ENCODE data around the gene ATL1. TPM values are rescaled to one million over a fixed set of nuclear protein-coding genes. Genes with fewer than 3 reads are reported as not detected.

ATL1 gene
- total and polyA plus RNA-seq, 4 donors, result 3.9 to 11.0 (median 8.6) TPM

GRCh38 chr14:50577982-50578381 is 18.0 kb downstream of the ATL1 start:
- H3K27me3 ChIP-seq (ENCODE audit: control insufficient read depth in 1 of 2, insufficient read depth in 2 of 2, low read length in 1 of 2), result no peaks in the 10 kb centered on the region
- no peaks in the 10 kb centered on the region for H3K36me3 ChIP-seq (ENCODE audit: control insufficient read depth in 1 of 2, insufficient read depth in 2 of 2, low read length in 1 of 2)
- H3K27ac ChIP-seq (ENCODE audit: low read depth in 1 of 2, low read length in 2 of 2), result no peak overlapping the region
- ATAC-seq (ENCODE audit: low FRiP score) (no peak), DNase-seq (no peak)
- intact Hi-C loops (cut with DNase I), result no loop called here
- no peaks in the 10 kb centered on the region for H3K4me1 ChIP-seq (ENCODE audit: control insufficient read depth in 1 of 2, insufficient read depth in 2 of 2, low read length in 2 of 2)
- H3K4me3 ChIP-seq (ENCODE audit: low read length in 2 of 2), result no peak overlapping the region
- H3K9me3 ChIP-seq (ENCODE audit: control insufficient read depth, low read length), result no peaks in the 10 kb centered on the region

GRCh38 chr14:50578433-50578832 is 18.5 kb downstream of the ATL1 start:
- no peak overlapping the region for H3K4me3 ChIP-seq (ENCODE audit: low read length in 2 of 2)
- no peaks in the 10 kb centered on the region for H3K27me3 ChIP-seq (ENCODE audit: control insufficient read depth in 1 of 2, insufficient read depth in 2 of 2, low read length in 1 of 2)
- no peak for DNase-seq
- ATAC-seq (ENCODE audit: low FRiP score), result no peak
- H3K9me3 ChIP-seq (ENCODE audit: control insufficient read depth, low read length), result no peaks in the 10 kb centered on the region
- no peaks in the 10 kb centered on the region for H3K4me1 ChIP-seq (ENCODE audit: control insufficient read depth in 1 of 2, insufficient read depth in 2 of 2, low read length in 2 of 2)
- H3K27ac ChIP-seq (ENCODE audit: low read depth in 1 of 2, low read length in 2 of 2), result no peak overlapping the region
- intact Hi-C loops (cut with DNase I), result no loop called here
- no peaks in the 10 kb centered on the region for H3K36me3 ChIP-seq (ENCODE audit: control insufficient read depth in 1 of 2, insufficient read depth in 2 of 2, low read length in 1 of 2)

GRCh38 chr14:50590464-50590863 is 30.5 kb downstream of the ATL1 start:
- intact Hi-C loops (cut with DNase I), result no loop called here
- no peaks in the 10 kb centered on the region for H3K27me3 ChIP-seq (ENCODE audit: control insufficient read depth in 1 of 2, insufficient read depth in 2 of 2, low read length in 1 of 2)
- H3K36me3 ChIP-seq (ENCODE audit: control insufficient read depth in 1 of 2, insufficient read depth in 2 of 2, low read length in 1 of 2), result peaks cover 0 to 2% of the 10 kb centered on the region in 2 donors
- no peak overlapping the region for H3K4me3 ChIP-seq (ENCODE audit: low read length in 2 of 2)
- H3K27ac ChIP-seq (ENCODE audit: low read depth in 1 of 2, low read length in 2 of 2), result no peak overlapping the region
- 91 to 93% methylated on average over 2 of the region's 2 CpGs for WGBS, 2 donors
- H3K4me1 ChIP-seq (ENCODE audit: control insufficient read depth in 1 of 2, insufficient read depth in 2 of 2, low read length in 2 of 2), result no peaks in the 10 kb centered on the region
- H3K9me3 ChIP-seq (ENCODE audit: control insufficient read depth, low read length), result no peaks in the 10 kb centered on the region
- no peak for ATAC-seq (ENCODE audit: low FRiP score)
- no peak for DNase-seq

- H3K27ac ChIP-seq (ENCODE audit: low read depth in 1 of 2, low read length in 2 of 2), result no peak overlapping the region
- no peak overlapping the region for H3K4me3 ChIP-seq (ENCODE audit: low read length in 2 of 2)
- no peaks in the 10 kb centered on the region for H3K9me3 ChIP-seq (ENCODE audit: control insufficient read depth, low read length)
- peaks cover 0 to 2% of the 10 kb centered on the region in 2 donors for H3K36me3 ChIP-seq (ENCODE audit: control insufficient read depth in 1 of 2, insufficient read depth in 2 of 2, low read length in 1 of 2)
- H3K27me3 ChIP-seq (ENCODE audit: control insufficient read depth in 1 of 2, insufficient read depth in 2 of 2, low read length in 1 of 2), result no peaks in the 10 kb centered on the region
- no peak for ATAC-seq (ENCODE audit: low FRiP score)
- intact Hi-C loops (cut with DNase I), result no loop called here
- DNase-seq, result no peak
- 93 to 95% methylated on average over 8 of the region's 8 CpGs for WGBS, 2 donors
- no peaks in the 10 kb centered on the region for H3K4me1 ChIP-seq (ENCODE audit: control insufficient read depth in 1 of 2, insufficient read depth in 2 of 2, low read length in 2 of 2)
Observed at GRCh38 chr14:50594577-50595316, 34.8 kb downstream of the ATL1 start.

GRCh38 chr14:50598765-50599164 is 38.8 kb downstream of the ATL1 start:
- Histone ChIP-seq H3K27ac (ENCODE audit: low read depth in 1 of 2, low read length in 2 of 2) (no peak overlapping the region), H3K36me3 (ENCODE audit: control insufficient read depth in 1 of 2, insufficient read depth in 2 of 2, low read length in 1 of 2) (peaks cover 0 to 2% of the 10 kb centered on the region in 2 donors), H3K4me1 (ENCODE audit: control insufficient read depth in 1 of 2, insufficient read depth in 2 of 2, low read length in 2 of 2) (no peaks in the 10 kb centered on the region), H3K4me3 (ENCODE audit: low read length in 2 of 2) (no peak overlapping the region), H3K9me3 (ENCODE audit: control insufficient read depth, low read length) (no peaks in the 10 kb centered on the region), H3K27me3 (ENCODE audit: control insufficient read depth in 1 of 2, insufficient read depth in 2 of 2, low read length in 1 of 2) (no peaks in the 10 kb centered on the region)
- ATAC-seq (ENCODE audit: low FRiP score) (no peak), DNase-seq (no peak)
- intact Hi-C loops (cut with DNase I), result no loop called here

GRCh38 chr14:50599700-50600444 is 39.9 kb downstream of the ATL1 start:
- Histone ChIP-seq H3K36me3 (ENCODE audit: control insufficient read depth in 1 of 2, insufficient read depth in 2 of 2, low read length in 1 of 2) (no peaks in the 10 kb centered on the region), H3K4me1 (ENCODE audit: control insufficient read depth in 1 of 2, insufficient read depth in 2 of 2, low read length in 2 of 2) (no peaks in the 10 kb centered on the region), H3K9me3 (ENCODE audit: control insufficient read depth, low read length) (no peaks in the 10 kb centered on the region), H3K4me3 (ENCODE audit: low read length in 2 of 2) (no peak overlapping the region), H3K27ac (ENCODE audit: low read depth in 1 of 2, low read length in 2 of 2) (no peak overlapping the region), H3K27me3 (ENCODE audit: control insufficient read depth in 1 of 2, insufficient read depth in 2 of 2, low read length in 1 of 2) (no peaks in the 10 kb centered on the region)
- WGBS, 2 donors, result 48 to 49% methylated on average over 4 of the region's 4 CpGs
- intact Hi-C loops (cut with DNase I), result loop anchor here (5.0 to 10.0 kb wide), 3 partner anchors 177 to 265 kb away; no protein-coding TSS in a partner anchor
- ATAC-seq (ENCODE audit: low FRiP score) (no peak), DNase-seq (no peak)

- 91 to 92% methylated on average over 5 of the region's 5 CpGs for WGBS, 2 donors
- Histone ChIP-seq H3K4me1 (ENCODE audit: control insufficient read depth in 1 of 2, insufficient read depth in 2 of 2, low read length in 2 of 2) (no peaks in the 10 kb centered on the region), H3K27ac (ENCODE audit: low read depth in 1 of 2, low read length in 2 of 2) (no peak overlapping the region), H3K27me3 (ENCODE audit: control insufficient read depth in 1 of 2, insufficient read depth in 2 of 2, low read length in 1 of 2) (no peaks in the 10 kb centered on the region), H3K9me3 (ENCODE audit: control insufficient read depth, low read length) (no peaks in the 10 kb centered on the region), H3K4me3 (ENCODE audit: low read length in 2 of 2) (no peak overlapping the region), H3K36me3 (ENCODE audit: control insufficient read depth in 1 of 2, insufficient read depth in 2 of 2, low read length in 1 of 2) (no peaks in the 10 kb centered on the region)
- intact Hi-C loops (cut with DNase I), result loop anchor here (5.0 to 10.0 kb wide), 3 partner anchors 176 to 264 kb away; no protein-coding TSS in a partner anchor
- ATAC-seq (ENCODE audit: low FRiP score), result no peak
- DNase-seq, result no peak
Observed at GRCh38 chr14:50600849-50601248, 40.9 kb downstream of the ATL1 start.

GRCh38 chr14:50601394-50601793 is 41.4 kb downstream of the ATL1 start:
- no peaks in the 10 kb centered on the region for H3K9me3 ChIP-seq (ENCODE audit: control insufficient read depth, low read length)
- no peak overlapping the region for H3K4me3 ChIP-seq (ENCODE audit: low read length in 2 of 2)
- WGBS, 2 donors, result 87 to 92% methylated on average over 2 of the region's 2 CpGs
- ATAC-seq (ENCODE audit: low FRiP score) (no peak), DNase-seq (no peak)
- intact Hi-C loops (cut with DNase I), result loop anchor here (5.0 to 10.0 kb wide), 3 partner anchors 176 to 263 kb away; no protein-coding TSS in a partner anchor
- no peaks in the 10 kb centered on the region for H3K27me3 ChIP-seq (ENCODE audit: control insufficient read depth in 1 of 2, insufficient read depth in 2 of 2, low read length in 1 of 2)
- no peaks in the 10 kb centered on the region for H3K36me3 ChIP-seq (ENCODE audit: control insufficient read depth in 1 of 2, insufficient read depth in 2 of 2, low read length in 1 of 2)
- no peak overlapping the region for H3K27ac ChIP-seq (ENCODE audit: low read depth in 1 of 2, low read length in 2 of 2)
- H3K4me1 ChIP-seq (ENCODE audit: control insufficient read depth in 1 of 2, insufficient read depth in 2 of 2, low read length in 2 of 2), result no peaks in the 10 kb centered on the region

GRCh38 chr14:50602035-50602434 is 42.1 kb downstream of the ATL1 start:
- H3K9me3 ChIP-seq (ENCODE audit: control insufficient read depth, low read length), result no peaks in the 10 kb centered on the region
- intact Hi-C loops (cut with DNase I), result loop anchor here (5.0 to 10.0 kb wide), 3 partner anchors 175 to 263 kb away; no protein-coding TSS in a partner anchor
- ATAC-seq (ENCODE audit: low FRiP score), result no peak
- H3K4me1 ChIP-seq (ENCODE audit: control insufficient read depth in 1 of 2, insufficient read depth in 2 of 2, low read length in 2 of 2), result no peaks in the 10 kb centered on the region
- H3K36me3 ChIP-seq (ENCODE audit: control insufficient read depth in 1 of 2, insufficient read depth in 2 of 2, low read length in 1 of 2), result no peaks in the 10 kb centered on the region
- DNase-seq, result no peak
- 91 to 93% methylated on average over 3 of the region's 3 CpGs for WGBS, 2 donors
- no peak overlapping the region for H3K27ac ChIP-seq (ENCODE audit: low read depth in 1 of 2, low read length in 2 of 2)
- H3K4me3 ChIP-seq (ENCODE audit: low read length in 2 of 2), result no peak overlapping the region
- H3K27me3 ChIP-seq (ENCODE audit: control insufficient read depth in 1 of 2, insufficient read depth in 2 of 2, low read length in 1 of 2), result no peaks in the 10 kb centered on the region

All from aorta (tissue), 5 donors.